Type B pancreatic cell (in vitro differentiated cells): ENCODE data around the gene KLHDC4. TPM values are rescaled to one million over a fixed set of nuclear protein-coding genes. Genes with fewer than 3 reads are reported as not detected.
"Not testable (repeated sequence)": the region's sequence is repeated elsewhere in the genome, so short reads cannot be mapped to it uniquely, and the experiment has no call there.

ENCODE experiments used
- DNase-seq: peaks from one replicate; pipeline ENCODE4 v3.0.0; 2021; ENCODE audit warnings: mixed read lengths; ENCODE audit not compliant: unreplicated experiment; ENCODE audit errors: extremely low spot score
- H3K27ac Mint-ChIP-seq: 2 replicates; pipeline ENCODE4 v1.8.0; 2021; ENCODE audit warnings: mild to moderate bottlenecking, mixed read lengths
- H3K27me3 Mint-ChIP-seq: 2 replicates; pipeline ENCODE4 v1.8.0; 2021; ENCODE audit warnings: mixed read lengths
- H3K36me3 Mint-ChIP-seq: 2 replicates; pipeline ENCODE4 v1.8.0; 2021; ENCODE audit warnings: mixed read lengths
- H3K4me1 Mint-ChIP-seq: one replicate; pipeline ENCODE4 v1.8.0; 2021; ENCODE audit warnings: mixed read lengths; ENCODE audit not compliant: unreplicated experiment
- H3K4me3 Mint-ChIP-seq: 2 replicates; pipeline ENCODE4 v1.8.0; 2021; ENCODE audit warnings: mild to moderate bottlenecking, mixed read lengths
- H3K9me3 Mint-ChIP-seq: 2 replicates; pipeline ENCODE4 v1.8.0; 2021; ENCODE audit warnings: mixed read lengths
- CTCF ChIP-seq: fragments of 200-600 bp; sonication (generic); conservative IDR thresholded peaks from 2 replicates; pipeline ENCODE4 v1.5.0; 2021; ENCODE audit warnings: antibody characterized with exemption, mild to moderate bottlenecking
- total RNA-seq: library from RNA; stranded (reverse); gene quantifications from 2 replicates; pipeline ENCODE4 v1.2.1, GENCODE V29; 2021; ENCODE audit warnings: low replicate concordance

The KLHDC4 gene
- total RNA-seq, 1 donor from 2014 or later, result 43.4 TPM

- H3K36me3 Mint-ChIP-seq, result no peaks in the 10 kb centered on the region
- H3K27ac Mint-ChIP-seq, result peak overlapping the region; percentile 31
- no peaks in the 10 kb centered on the region for H3K9me3 Mint-ChIP-seq
- H3K27me3 Mint-ChIP-seq, result no peaks in the 10 kb centered on the region
- no peak overlapping the region for H3K4me3 Mint-ChIP-seq
- DNase-seq, result no peak
- no peak for TF ChIP-seq CTCF
- H3K4me1 Mint-ChIP-seq, result peaks cover 13% of the 10 kb centered on the region
Observed at GRCh38 chr16:87780385-87780989, 14.7 kb upstream of the KLHDC4 start.

GRCh38 chr16:87778830-87779579 is 13.2 kb upstream of the KLHDC4 start:
- peak; percentile 99 for TF ChIP-seq CTCF
- no peaks in the 10 kb centered on the region for H3K36me3 Mint-ChIP-seq
- H3K4me1 Mint-ChIP-seq, result peaks cover 8% of the 10 kb centered on the region
- peak; percentile 94 for DNase-seq
- no peaks in the 10 kb centered on the region for H3K9me3 Mint-ChIP-seq
- no peak overlapping the region for H3K4me3 Mint-ChIP-seq
- peak overlapping the region; percentile 83 for H3K27ac Mint-ChIP-seq
- H3K27me3 Mint-ChIP-seq, result no peaks in the 10 kb centered on the region

GRCh38 chr16:87778476-87778829 is 12.7 kb upstream of the KLHDC4 start:
- no peak for DNase-seq
- H3K36me3 Mint-ChIP-seq, result no peaks in the 10 kb centered on the region
- H3K4me1 Mint-ChIP-seq, result peaks cover 8% of the 10 kb centered on the region
- H3K9me3 Mint-ChIP-seq, result no peaks in the 10 kb centered on the region
- peak overlapping the region; percentile 83 for H3K27ac Mint-ChIP-seq
- H3K4me3 Mint-ChIP-seq, result no peak overlapping the region
- H3K27me3 Mint-ChIP-seq, result no peaks in the 10 kb centered on the region
- TF ChIP-seq CTCF, result no peak

GRCh38 chr16:87773836-87774235 is 8.1 kb upstream of the KLHDC4 start:
- DNase-seq, H3K4me1 Mint-ChIP-seq, H3K9me3 Mint-ChIP-seq, H3K27ac Mint-ChIP-seq, H3K4me3 Mint-ChIP-seq, H3K36me3 Mint-ChIP-seq, H3K27me3 Mint-ChIP-seq: not testable (repeated sequence)

GRCh38 chr16:87767456-87767855 is 1.7 kb upstream of the KLHDC4 start:
- Mint-ChIP-seq H3K4me3 (peak overlapping the region; percentile 82), H3K27ac (peak overlapping the region; percentile 70)
- H3K27me3 Mint-ChIP-seq, H3K9me3 Mint-ChIP-seq, H3K4me1 Mint-ChIP-seq, H3K36me3 Mint-ChIP-seq, DNase-seq: not testable (repeated sequence)

GRCh38 chr16:87766485-87766797 is 655 bp upstream of the KLHDC4 start:
- Mint-ChIP-seq H3K36me3 (peaks cover 3% of the 10 kb centered on the region), H3K4me1 (no peaks in the 10 kb centered on the region), H3K9me3 (no peaks in the 10 kb centered on the region), H3K4me3 (peak overlapping the region; percentile 100), H3K27ac (peak overlapping the region; percentile 97), H3K27me3 (no peaks in the 10 kb centered on the region)
- TF ChIP-seq CTCF, result no peak
- DNase-seq, result no peak
